HG03457 (cell line): ENCODE data around the gene RNF166.

ENCODE experiments used
- ATAC-seq: cut with Tn5 transposase; IDR thresholded peaks from one replicate; pipeline ENCODE4 v1.9.1; 2021; ENCODE audit warnings: moderate number of reproducible peaks; ENCODE audit not compliant: unreplicated experiment

RNF166 gene

GRCh38 chr16:88712362-88712979 is 6.3 kb upstream of the RNF166 start:
- ATAC-seq = no peak

DNA sequence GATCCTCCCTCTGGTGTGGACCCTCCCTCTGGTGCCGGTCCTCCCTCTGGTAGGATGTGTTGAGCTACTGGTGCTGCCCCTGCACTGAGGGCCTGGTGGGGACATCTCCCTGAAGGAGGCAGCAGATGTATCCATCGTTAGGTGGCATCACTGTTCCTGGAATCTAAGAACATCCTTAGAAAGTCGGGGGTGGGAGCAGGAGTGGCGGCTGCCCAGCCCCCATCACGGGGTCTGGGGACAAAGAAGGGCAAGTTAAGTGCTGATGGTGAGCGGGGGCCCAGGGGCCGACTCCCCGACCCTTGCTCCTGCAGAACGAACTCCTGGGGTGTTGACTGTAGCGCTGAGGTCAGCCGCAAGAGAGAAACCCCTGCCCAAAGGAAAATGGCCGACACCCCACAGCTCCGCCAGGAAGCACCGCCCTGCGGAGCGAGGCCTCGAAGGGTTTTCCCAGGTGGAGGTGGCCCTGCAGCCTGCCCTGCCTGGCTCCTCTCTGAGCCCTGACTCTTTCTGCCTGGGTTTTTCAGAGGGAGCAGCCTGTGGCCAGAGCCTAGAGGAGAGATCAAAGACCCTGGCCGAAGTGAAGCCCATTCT is 5.6 kb upstream of the RNF166 start:
- ATAC-seq = no peak

GRCh38 chr16:88710556-88710955 is 4.3 kb upstream of the RNF166 start:
- ATAC-seq = no peak

GRCh38 chr16:88706965-88707826 is 988 bp upstream of the RNF166 start:
- ATAC-seq = no peak

GRCh38 chr16:88705801-88706228 is 393 bp downstream of the RNF166 start:
- ATAC-seq = peak; percentile 10

GRCh38 chr16:88705076-88705684 is 1.0 kb downstream of the RNF166 start:
- ATAC-seq = no peak

- no peak for ATAC-seq
These were observed 2.5 kb downstream of the RNF166 start for GRCh38 chr16:88703486-88704309.

- no peak for ATAC-seq
These were observed 3.6 kb downstream of the RNF166 start for GRCh38 chr16:88702371-88703210.

DNA sequence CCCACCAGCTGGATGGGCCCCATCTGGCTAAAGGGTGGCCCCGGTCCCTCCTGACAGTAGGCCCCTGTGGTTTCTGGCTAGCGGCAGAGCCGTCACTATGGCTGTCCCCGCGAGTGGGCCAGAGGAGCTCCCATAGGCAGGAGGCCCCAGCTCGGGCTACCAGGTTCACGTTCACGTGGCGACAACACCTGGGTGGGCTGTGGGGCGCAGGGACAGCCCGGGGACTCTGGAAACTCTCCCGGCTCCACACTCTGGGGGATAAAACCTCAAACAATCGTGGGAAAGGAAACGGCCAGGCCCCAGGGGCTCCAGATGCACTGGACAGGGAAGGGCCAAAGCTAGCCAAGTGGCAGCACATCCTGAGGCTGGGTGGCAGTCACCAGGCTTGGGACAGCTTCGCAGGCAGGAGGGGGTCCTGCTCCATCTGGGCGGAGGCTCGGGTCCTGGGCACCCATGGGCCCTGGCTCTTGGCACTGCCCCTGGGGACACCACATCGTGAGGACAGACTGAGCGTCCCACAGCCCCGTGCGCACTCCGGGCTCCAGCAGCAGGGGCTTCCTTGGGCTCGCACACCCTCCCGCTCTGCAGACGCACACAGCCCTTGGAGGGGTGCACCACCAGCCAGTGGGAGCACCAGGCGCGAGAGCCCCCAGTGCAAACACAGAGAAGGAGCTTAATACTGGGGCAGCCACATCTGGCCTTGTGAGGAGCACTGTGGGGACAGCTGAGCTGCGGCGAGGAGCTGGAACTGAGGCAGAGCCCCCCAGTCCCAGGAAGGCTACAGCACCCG is 4.4 kb downstream of the RNF166 start:
- ATAC-seq = no peak

GRCh38 chr16:88700636-88701482 is 5.3 kb downstream of the RNF166 start:
- peak; percentile 37 for ATAC-seq

DNA sequence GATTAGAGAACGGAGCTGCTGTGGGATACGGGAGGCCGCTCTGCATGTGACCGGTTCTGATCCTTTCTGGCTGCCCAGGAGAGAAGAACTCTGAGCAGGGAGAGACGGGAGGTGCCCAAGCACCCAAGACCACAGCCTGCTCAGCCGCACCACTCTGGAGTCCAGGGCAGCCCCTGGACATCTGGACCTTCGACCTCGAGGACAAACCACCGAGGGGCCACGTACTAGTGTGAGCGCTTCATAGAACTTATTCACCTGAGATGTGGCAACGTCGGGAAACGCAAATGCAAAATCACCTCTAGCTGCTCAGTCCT is 5.9 kb downstream of the RNF166 start:
- ATAC-seq = no peak

DNA sequence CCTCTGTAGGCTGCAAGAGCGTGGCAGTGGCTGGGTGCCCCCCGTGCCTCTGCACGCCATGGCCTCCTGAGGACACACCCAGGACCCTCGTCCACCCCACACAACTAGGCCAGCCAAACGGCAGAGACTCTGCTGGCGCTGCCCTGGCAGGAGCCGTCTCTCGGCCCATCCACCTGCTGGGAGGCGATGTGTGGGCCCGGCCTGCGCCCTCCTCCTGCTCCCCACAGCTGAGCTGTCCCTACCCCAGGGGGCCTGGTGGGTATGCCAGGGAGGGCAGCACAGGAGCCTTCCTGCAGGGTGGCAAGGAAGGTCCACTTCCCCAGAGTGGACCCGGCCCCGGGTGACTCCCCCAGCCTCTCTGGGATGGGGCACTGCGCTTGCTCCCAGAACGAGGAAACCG is 7.0 kb downstream of the RNF166 start:
- ATAC-seq = no peak

DNA sequence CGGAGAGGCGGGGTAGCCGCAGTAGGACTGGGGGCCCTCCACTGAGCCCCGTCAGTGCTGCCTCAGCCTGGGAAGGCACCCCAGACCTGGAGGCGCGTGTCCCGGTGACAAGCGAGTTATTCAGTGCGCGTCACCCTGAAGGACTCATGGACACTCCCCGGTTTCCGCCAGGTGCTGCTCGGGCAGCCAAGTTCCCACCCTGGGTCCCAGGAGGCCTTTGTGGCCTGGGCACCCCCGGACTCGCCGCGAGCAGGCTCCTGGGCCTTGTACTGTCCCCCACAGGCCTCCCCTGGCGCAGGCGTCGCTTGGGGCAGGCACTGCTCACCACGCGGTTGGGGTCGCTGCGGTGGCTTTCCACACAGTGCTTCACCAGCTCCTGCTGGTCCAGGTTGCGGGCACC is 7.6 kb downstream of the RNF166 start:
- ATAC-seq = no peak

- no peak for ATAC-seq
These were observed 8.2 kb downstream of the RNF166 start for GRCh38 chr16:88697831-88698615.

DNA sequence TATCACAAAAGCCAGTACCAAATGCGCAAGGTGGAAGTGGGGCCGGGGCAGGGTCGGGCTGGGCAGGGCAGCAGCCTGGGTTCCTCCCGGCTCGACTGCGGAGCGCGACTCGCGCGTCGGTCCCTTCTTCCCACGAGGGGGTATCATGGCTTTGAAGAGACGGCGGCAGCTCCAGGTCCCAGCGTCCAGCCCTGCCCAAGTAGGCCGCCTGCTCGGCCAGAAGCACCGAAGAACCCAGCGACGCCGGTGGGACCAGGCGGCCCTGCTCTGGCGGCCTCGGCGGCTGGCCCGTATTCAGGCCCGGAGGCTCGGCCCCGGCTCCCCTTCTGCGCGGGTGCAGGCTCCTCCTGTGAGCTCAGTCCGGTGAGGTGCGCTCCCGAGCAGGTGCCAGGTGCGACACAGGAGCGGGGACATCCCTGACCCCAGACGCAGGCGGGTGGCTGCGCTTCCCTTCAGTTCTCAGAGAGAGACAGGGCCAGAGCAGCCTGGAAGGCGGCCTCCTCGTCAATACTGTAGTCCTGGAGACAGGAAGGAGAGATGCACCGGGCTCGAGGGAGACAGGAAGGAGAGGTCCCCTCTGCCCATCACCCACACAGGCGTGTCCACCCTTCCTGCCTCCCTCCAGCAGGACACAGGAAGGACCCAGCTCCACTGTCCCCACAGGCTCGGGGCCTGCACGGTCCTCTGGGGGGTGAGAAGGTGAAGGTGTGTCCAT is 8.9 kb downstream of the RNF166 start:
- no peak for ATAC-seq

- no peak for ATAC-seq
These were observed 9.8 kb downstream of the RNF166 start for GRCh38 chr16:88696441-88696840.

- no peak for ATAC-seq
These were observed 10.5 kb downstream of the RNF166 start for GRCh38 chr16:88695753-88696152.
